GM12801 (cell line): Measurements from ENCODE around the gene THNSL1.

Experiments
- TF ChIP-seq, protein P1 (sequence below): IDR thresholded peaks from one replicate; pipeline ENCODE4 v1.5.1; 2011; ENCODE audit warnings: control low read depth; ENCODE audit not compliant: insufficient read length; ENCODE audit errors: extremely low read depth

THNSL1 gene, protein sequence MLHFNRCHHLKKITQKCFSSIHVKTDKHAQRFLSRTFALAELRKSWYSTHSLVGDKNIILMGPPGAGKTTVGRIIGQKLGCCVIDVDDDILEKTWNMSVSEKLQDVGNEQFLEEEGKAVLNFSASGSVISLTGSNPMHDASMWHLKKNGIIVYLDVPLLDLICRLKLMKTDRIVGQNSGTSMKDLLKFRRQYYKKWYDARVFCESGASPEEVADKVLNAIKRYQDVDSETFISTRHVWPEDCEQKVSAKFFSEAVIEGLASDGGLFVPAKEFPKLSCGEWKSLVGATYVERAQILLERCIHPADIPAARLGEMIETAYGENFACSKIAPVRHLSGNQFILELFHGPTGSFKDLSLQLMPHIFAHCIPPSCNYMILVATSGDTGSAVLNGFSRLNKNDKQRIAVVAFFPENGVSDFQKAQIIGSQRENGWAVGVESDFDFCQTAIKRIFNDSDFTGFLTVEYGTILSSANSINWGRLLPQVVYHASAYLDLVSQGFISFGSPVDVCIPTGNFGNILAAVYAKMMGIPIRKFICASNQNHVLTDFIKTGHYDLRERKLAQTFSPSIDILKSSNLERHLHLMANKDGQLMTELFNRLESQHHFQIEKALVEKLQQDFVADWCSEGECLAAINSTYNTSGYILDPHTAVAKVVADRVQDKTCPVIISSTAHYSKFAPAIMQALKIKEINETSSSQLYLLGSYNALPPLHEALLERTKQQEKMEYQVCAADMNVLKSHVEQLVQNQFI

DNA sequence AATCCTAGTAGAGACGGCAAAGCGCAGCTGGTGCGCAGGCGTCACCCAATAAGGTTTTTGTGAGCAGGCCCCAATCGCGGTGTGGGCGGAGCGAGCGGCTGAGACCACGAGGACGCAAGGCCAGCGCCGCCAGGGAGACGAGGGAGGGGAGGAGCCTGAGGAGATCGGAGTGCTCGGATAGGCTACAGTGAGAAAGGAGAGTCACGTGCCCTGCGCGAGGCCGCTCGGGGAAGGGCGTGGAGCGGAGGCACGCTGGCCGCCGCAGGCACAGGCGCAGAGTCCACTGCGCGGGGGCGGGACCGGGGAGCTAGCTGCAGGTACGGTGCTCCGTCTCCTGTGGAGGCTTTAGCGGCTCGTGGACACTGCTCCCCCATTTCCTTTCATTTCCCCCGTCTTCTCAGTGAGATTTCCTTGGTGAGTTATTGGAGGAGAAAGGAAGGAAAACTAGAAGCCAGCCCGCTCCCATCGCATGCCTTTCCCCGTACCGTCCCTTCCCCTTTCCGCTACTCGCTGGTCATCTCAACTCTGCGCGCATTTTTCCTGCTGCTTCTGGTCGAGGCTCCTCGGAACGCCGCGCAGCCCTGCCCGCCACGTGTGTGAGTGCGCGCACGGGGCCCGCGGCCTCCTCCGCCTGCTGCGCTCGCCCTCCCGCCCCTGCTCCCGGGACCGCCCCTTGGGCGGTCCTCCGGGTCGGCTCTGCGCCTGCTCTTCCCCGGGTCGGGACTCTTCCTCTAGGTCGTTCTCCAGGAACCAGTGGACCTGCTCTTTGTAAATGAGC lies at the start of gene THNSL1:
THNSL1 (plus strand) TSS at position 237 of the 778 bp plus-strand sequence. CDS start 6,612 bp downstream, outside the sequence.
- TF ChIP-seq, protein P1, sequence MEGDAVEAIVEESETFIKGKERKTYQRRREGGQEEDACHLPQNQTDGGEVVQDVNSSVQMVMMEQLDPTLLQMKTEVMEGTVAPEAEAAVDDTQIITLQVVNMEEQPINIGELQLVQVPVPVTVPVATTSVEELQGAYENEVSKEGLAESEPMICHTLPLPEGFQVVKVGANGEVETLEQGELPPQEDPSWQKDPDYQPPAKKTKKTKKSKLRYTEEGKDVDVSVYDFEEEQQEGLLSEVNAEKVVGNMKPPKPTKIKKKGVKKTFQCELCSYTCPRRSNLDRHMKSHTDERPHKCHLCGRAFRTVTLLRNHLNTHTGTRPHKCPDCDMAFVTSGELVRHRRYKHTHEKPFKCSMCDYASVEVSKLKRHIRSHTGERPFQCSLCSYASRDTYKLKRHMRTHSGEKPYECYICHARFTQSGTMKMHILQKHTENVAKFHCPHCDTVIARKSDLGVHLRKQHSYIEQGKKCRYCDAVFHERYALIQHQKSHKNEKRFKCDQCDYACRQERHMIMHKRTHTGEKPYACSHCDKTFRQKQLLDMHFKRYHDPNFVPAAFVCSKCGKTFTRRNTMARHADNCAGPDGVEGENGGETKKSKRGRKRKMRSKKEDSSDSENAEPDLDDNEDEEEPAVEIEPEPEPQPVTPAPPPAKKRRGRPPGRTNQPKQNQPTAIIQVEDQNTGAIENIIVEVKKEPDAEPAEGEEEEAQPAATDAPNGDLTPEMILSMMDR: no peak

DNA sequence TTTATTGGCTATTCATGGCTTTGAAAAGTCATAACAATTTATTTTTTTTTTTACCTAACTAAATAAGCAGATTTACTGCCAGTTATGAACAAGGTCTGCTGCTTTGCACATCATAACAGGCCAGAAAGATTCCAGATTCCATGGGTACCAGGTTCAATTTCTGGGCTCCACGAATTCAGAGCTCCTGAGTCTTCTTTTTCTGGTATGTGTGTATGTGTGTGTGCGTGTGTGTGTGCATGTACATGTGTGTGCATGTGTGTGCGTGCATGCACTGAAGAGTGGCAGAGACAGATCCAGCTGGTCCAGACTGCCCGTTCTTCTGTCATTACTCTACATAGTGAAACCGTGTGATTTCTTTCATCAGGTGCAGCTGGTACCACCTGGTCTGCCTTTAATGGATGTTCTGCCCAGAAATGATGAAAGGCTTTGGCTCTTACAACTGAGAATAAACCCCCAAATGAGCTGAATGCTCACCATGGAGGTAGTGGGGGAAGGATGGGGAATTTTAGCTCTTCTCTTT lies 49.4 kb upstream of the THNSL1 start:
- TF ChIP-seq, protein P1: no peak

DNA sequence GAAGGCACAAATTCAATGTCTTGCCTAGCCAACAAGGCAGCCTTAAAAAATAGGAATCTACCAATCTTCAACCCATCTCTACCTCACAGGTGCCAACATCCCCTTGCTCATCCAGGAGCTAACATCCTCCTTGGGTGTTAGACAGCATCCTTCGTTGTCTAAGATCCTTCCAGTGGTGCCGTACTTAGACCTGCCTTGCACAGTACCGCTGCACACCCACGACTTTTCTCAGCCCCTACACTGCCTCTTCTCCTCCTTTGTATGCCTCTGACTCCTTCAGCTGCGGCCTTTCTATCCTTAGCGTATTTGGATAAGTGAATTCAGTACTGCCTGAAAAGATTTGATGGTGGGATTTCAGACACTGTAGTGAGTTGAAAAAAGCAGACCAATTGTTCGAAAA lies 48.1 kb upstream of the THNSL1 start:
- TF ChIP-seq, protein P1: no peak

DNA sequence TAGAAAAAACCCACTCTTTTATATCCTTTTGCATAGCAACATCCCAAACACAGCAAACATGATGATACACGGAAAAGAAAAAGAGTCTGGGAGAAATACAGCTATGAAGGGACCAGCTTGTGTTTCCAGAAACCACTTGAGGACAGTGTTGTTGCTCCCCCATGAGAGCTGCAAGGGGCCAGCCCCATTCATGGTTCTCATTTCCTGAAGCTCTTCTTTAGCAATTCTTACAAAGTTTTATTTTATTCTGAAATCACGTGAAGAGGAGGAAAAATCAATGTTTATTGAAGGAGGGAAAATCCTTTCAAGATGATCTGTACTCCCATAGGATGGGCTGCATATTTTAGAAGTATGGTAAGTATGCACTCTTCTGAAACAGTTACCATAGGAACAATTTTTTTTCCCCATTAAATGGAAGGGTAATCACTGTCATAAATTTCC lies 46.6 kb upstream of the THNSL1 start:
- TF ChIP-seq, protein P1: no peak

DNA sequence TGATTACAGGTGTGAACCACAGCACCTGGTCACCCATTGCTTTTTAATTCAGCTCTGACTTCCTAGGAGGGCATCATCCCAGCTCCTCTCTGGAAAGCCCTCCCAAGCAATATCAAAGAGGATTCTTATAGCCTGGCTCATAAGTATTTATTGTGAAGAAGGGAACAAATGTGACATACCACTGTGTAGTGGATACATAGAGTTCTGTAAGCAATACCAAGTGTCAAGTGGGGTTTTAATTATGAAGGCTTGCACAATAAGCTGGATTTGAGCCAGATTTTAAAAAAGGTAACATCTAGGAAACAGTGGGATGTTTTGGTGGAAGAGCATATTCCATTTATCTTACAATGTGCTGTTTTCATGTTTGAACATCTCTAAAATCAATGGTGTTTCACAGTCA lies 45.0 kb upstream of the THNSL1 start:
- TF ChIP-seq, protein P1: no peak

DNA sequence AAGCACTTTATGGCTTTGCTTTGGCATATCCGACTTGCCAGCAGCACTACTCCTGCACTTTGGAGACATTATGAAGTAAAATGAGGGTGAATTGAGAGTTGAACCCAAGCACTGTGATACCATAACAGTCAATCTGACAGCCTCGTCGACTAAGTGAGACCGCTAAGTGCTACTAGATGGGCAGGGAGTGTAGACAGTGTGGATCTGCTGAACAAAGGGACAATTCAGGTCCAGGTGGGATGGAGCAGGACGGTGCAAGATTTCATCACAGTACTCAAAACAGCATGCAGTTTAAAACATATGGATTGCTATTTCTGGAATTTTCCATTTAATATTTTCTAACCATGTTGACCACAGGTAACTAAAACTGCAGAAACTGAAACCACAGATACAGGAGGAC lies 43.2 kb upstream of the THNSL1 start:
- TF ChIP-seq, protein P1: no peak

DNA sequence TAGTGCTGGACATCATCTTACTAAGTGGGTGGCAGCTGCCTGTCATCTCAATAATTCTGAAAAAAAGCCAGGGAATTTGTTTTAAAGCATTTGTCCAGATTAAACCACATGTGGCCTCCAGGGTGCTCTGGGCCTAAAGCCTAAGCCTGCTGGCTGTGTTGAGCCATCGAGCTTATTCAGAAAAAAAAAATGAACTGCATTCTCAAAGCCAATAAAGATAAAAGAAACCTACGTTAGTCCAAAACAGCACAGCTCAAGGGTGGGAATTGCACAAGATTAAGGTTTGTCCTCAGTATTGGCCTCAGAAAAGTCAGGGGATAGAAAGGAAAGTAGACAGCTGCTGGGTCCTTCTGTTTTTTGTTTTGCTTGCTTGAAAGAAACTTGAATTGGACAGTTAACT lies 41.4 kb upstream of the THNSL1 start:
- TF ChIP-seq, protein P1: no peak
